Mucosa of gallbladder (tissue), 1 donor: ENCODE results near the gene RIPOR1. TPM values are rescaled to one million over a fixed set of nuclear protein-coding genes. Genes with fewer than 3 reads are reported as not detected.

Experiments
- total RNA-seq: library from RNA; stranded (reverse); gene quantifications from one replicate; pipeline ENCODE4 v1.2.1, GENCODE V29; 2021
- donor health status: DM: no; HTN: no; CAD: no.

Gene RIPOR1
- total RNA-seq, 1 donor from 2014 or later = 70.6 TPM

Other genes with a start within 250 kb of the RIPOR1 start
- 6.7 TPM for gene PLEKHG4, start 249.3 kb upstream of the RIPOR1 start, total RNA-seq
- 0.37 TPM for gene KCTD19, start 202.1 kb upstream of the RIPOR1 start, total RNA-seq
- gene LRRC36, start 202.0 kb upstream of the RIPOR1 start, total RNA-seq = 2.1 TPM
- 12.3 TPM for gene TPPP3, start 135.3 kb upstream of the RIPOR1 start, total RNA-seq
- 23.2 TPM for gene ZDHHC1, start 112.4 kb upstream of the RIPOR1 start, total RNA-seq
- gene HSD11B2, start 97.7 kb upstream of the RIPOR1 start, total RNA-seq = 29.1 TPM
- 106 TPM for gene ATP6V0D1, start 47.7 kb upstream of the RIPOR1 start, total RNA-seq
- not detected for gene AGRP, start 45.3 kb upstream of the RIPOR1 start, total RNA-seq
- 39.8 TPM for gene CTCF, start 33.7 kb downstream of the RIPOR1 start, total RNA-seq
- gene CARMIL2, start 116.3 kb downstream of the RIPOR1 start, total RNA-seq = 4.3 TPM
- gene ACD, start 131.4 kb downstream of the RIPOR1 start, total RNA-seq = 25.4 TPM
- 10.4 TPM for gene PARD6A, start 132.1 kb downstream of the RIPOR1 start, total RNA-seq
- 34.4 TPM for gene ENKD1, start 137.9 kb downstream of the RIPOR1 start, total RNA-seq
- 6.4 TPM for gene C16orf86, start 138.0 kb downstream of the RIPOR1 start, total RNA-seq
- gene GFOD2, start 190.5 kb downstream of the RIPOR1 start, total RNA-seq = 25.9 TPM